ENCODE measurements around the gene ROBO1.

DNA sequence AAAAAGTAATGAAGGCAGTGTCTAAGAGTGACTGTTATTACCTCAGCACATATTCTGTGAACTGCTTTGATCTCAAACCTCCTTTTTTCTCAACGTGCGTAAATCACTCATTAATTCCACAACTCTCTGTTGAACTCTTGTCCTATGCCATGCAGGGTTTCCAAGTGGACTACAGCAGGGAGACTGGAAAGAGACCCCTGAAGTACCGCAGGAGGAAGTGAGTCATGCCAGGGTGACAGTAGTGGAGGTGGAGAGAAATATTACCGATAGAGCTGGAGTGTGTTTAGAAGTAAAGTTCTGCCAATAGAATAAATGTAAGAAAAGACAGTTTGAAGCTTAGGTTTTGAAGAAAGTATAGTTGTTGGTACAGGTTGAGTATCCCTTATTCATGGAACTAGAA, 908.9 kb downstream of the ROBO1 start:
- no peak for TF ChIP-seq EZH2 (IDR thresholded peaks at IDR 0.05; ENCODE audit: borderline replicate concordance, low read depth, low read length, severe bottlenecking)
- TF ChIP-seq, protein P1, sequence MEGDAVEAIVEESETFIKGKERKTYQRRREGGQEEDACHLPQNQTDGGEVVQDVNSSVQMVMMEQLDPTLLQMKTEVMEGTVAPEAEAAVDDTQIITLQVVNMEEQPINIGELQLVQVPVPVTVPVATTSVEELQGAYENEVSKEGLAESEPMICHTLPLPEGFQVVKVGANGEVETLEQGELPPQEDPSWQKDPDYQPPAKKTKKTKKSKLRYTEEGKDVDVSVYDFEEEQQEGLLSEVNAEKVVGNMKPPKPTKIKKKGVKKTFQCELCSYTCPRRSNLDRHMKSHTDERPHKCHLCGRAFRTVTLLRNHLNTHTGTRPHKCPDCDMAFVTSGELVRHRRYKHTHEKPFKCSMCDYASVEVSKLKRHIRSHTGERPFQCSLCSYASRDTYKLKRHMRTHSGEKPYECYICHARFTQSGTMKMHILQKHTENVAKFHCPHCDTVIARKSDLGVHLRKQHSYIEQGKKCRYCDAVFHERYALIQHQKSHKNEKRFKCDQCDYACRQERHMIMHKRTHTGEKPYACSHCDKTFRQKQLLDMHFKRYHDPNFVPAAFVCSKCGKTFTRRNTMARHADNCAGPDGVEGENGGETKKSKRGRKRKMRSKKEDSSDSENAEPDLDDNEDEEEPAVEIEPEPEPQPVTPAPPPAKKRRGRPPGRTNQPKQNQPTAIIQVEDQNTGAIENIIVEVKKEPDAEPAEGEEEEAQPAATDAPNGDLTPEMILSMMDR (IDR thresholded peaks at IDR 0.05; ENCODE audit: borderline replicate concordance, extremely low read depth, low read length, poor library complexity, severe bottlenecking): no peak
